H1 (cell line): ENCODE measurements around the gene CCDC71L. TPM values are rescaled to one million over a fixed set of nuclear protein-coding genes. Genes with fewer than 3 reads are reported as not detected.

ENCODE experiments used
- CTCF ChIA-PET: fragments of 300-600 bp; sonication (Branson Sonifier 250); formaldehyde crosslinking; loops from one replicate; lab custom pipeline; 2021; ENCODE audit not compliant: partially characterized antibody; lab: Charles Lee
- POLR2A ChIA-PET: fragments of 300-600 bp; sonication (Branson Sonifier 250); formaldehyde crosslinking; loops from one replicate; lab custom pipeline; 2021; ENCODE audit warnings: inconsistent platforms; ENCODE audit not compliant: partially characterized antibody; lab: Charles Lee
- DNase-seq, 2 experiments: peaks; one replicate each; pipeline versions ENCODE4 v3.0.0 to v3.0.0-alpha.2; 2010 to 2022; ENCODE audit warnings: low spot score in 2 of 2, low read depth in 1 of 2, mixed read lengths in 1 of 2
- FAIRE-seq: peaks from 2 replicates; lab custom pipeline; 2011; peaks lifted over from hg19 to GRCh38; lab: Jason Lieb, UNC
- H2AFZ ChIP-seq: 2 replicates; pipeline ENCODE4 v1.8.1; 2012; ENCODE audit warnings: low read length, inconsistent platforms
- H2AK5ac ChIP-seq: 2 replicates; pipeline ENCODE4 v1.6.1; 2013; ENCODE audit warnings: low read depth, low read length
- H2BK120ac ChIP-seq: replicated peaks from 2 replicates; pipeline ENCODE3; 2013; ENCODE audit warnings: low read depth, low read length, inconsistent platforms
- H2BK12ac ChIP-seq: 2 replicates; pipeline ENCODE4 v1.6.1; 2013; ENCODE audit warnings: low read depth, low read length
- H2BK15ac ChIP-seq: 2 replicates; pipeline ENCODE4 v1.6.1; 2013; ENCODE audit warnings: low read length
- H2BK20ac ChIP-seq: 2 replicates; pipeline ENCODE4 v1.6.1; 2013; ENCODE audit warnings: low read length
- H2BK5ac ChIP-seq: 2 replicates; pipeline ENCODE4 v1.6.1; 2013; ENCODE audit warnings: low read depth, low read length
- H3K14ac ChIP-seq: 2 replicates; pipeline ENCODE4 v1.6.1; 2013; ENCODE audit warnings: inconsistent platforms; ENCODE audit not compliant: insufficient read length
- H3K18ac ChIP-seq: 2 replicates; pipeline ENCODE4 v1.6.1; 2013; ENCODE audit warnings: low read length; ENCODE audit errors: extremely low read depth
- H3K23ac ChIP-seq: 2 replicates; pipeline ENCODE4 v1.6.1; 2013; ENCODE audit warnings: inconsistent platforms; ENCODE audit not compliant: insufficient read length
- H3K23me2 ChIP-seq: 2 replicates; pipeline ENCODE4 v1.6.1; 2013; ENCODE audit warnings: low read depth, low read length
- H3K27ac ChIP-seq: 2 replicates; pipeline ENCODE4 v1.6.1; 2011; ENCODE audit warnings: low read depth, low read length, inconsistent platforms
- H3K27me3 ChIP-seq, 4 experiments: replicated peaks in 1 of 4; 1 replicate in 1 of 4; 2 replicates in 3 of 4; pipeline versions ENCODE4 v1.6.1 to v1.8.1; 2011 to 2013; ENCODE audit warnings: low read length in 3 of 4, mild to moderate bottlenecking in 3 of 4, inconsistent platforms in 2 of 4, mixed read lengths in 2 of 4, moderate library complexity in 1 of 4; ENCODE audit not compliant: control insufficient read depth in 3 of 4, insufficient read depth in 3 of 4; ENCODE audit errors: extremely low read depth in 1 of 4
- H3K36me3 ChIP-seq, 4 experiments: 2 replicates each; pipeline versions ENCODE4 v1.6.1 to v1.8.1; 2011 to 2013; ENCODE audit warnings: mild to moderate bottlenecking in 4 of 4, low read length in 3 of 4, moderate library complexity in 2 of 4, control low read depth in 1 of 4, inconsistent platforms in 1 of 4; ENCODE audit not compliant: insufficient read depth in 4 of 4, control insufficient read depth in 2 of 4
- H3K4ac ChIP-seq: replicated peaks from 2 replicates; pipeline ENCODE3; 2013; ENCODE audit warnings: low read length, low read depth, mixed read lengths, inconsistent platforms; ENCODE audit not compliant: insufficient read length
- H3K4me1 ChIP-seq, 4 experiments: replicated peaks in 1 of 4; 1 replicate in 1 of 4; 2 replicates in 3 of 4; pipeline versions ENCODE4 v1.6.1 to v1.8.1; 2011 to 2013; ENCODE audit warnings: low read length in 3 of 4, inconsistent platforms in 2 of 4, mixed read lengths in 1 of 4; ENCODE audit not compliant: insufficient read depth in 4 of 4, control insufficient read depth in 3 of 4
- H3K4me2 ChIP-seq, 2 experiments: 2 replicates each; pipeline versions ENCODE4 v1.6.1 to v1.8.1; 2011 to 2013; ENCODE audit warnings: low read depth in 2 of 2, low read length in 2 of 2, control low read depth in 1 of 2, inconsistent platforms in 1 of 2, mild to moderate bottlenecking in 1 of 2; ENCODE audit not compliant: insufficient read depth in 1 of 2
- H3K4me3 ChIP-seq, 4 experiments: fragments of 200-600, 300-600 bp in 1 of 4; sonication (generic), shearing (Covaris generic), sonication (Bioruptor Twin) in 1 of 4; 2 replicates each; pipeline versions ENCODE4 v1.5.1 to v1.8.1; 2011 to 2016; ENCODE audit warnings: low read length in 4 of 4, low read depth in 3 of 4, control low read depth in 2 of 4, inconsistent platforms in 2 of 4, mild to moderate bottlenecking in 2 of 4, mixed read lengths in 1 of 4, moderate library complexity in 1 of 4; ENCODE audit not compliant: insufficient read depth in 2 of 4; ENCODE audit errors: extremely low read depth in 1 of 4
- H3K56ac ChIP-seq: replicated peaks from 2 replicates; pipeline ENCODE3; 2013; ENCODE audit warnings: low read depth, mild to moderate bottlenecking, mixed read lengths, low read length, inconsistent platforms; ENCODE audit not compliant: insufficient read length
- H3K79me1 ChIP-seq: 2 replicates; pipeline ENCODE4 v1.6.1; 2013; ENCODE audit warnings: low read depth, low read length, control low read depth
- H3K79me2 ChIP-seq, 2 experiments: 2 replicates each; pipeline versions ENCODE4 v1.6.1 to v1.8.1; 2012 to 2013; ENCODE audit warnings: low read length in 2 of 2, mild to moderate bottlenecking in 2 of 2, inconsistent platforms in 1 of 2; ENCODE audit not compliant: insufficient read depth in 2 of 2, control insufficient read depth in 1 of 2
- H3K9ac ChIP-seq, 4 experiments: replicated peaks in 1 of 4; 1 replicate in 1 of 4; 2 replicates in 3 of 4; pipeline versions ENCODE4 v1.6.1 to v1.8.1; 2011 to 2013; ENCODE audit warnings: low read depth in 3 of 4, low read length in 3 of 4, control low read depth in 2 of 4, mild to moderate bottlenecking in 2 of 4, moderate library complexity in 2 of 4, inconsistent platforms in 1 of 4; ENCODE audit errors: extremely low read depth in 1 of 4
- H3K9me3 ChIP-seq, 2 experiments: 2 replicates each; pipeline versions ENCODE4 v1.6.1 to v1.8.1; 2012 to 2013; ENCODE audit warnings: mild to moderate bottlenecking in 2 of 2, moderate library complexity in 2 of 2, control low read depth in 1 of 2, inconsistent platforms in 1 of 2, low read depth in 1 of 2, low read length in 1 of 2, mixed read lengths in 1 of 2; ENCODE audit not compliant: insufficient read depth in 2 of 2
- H4K20me1 ChIP-seq, 2 experiments: replicated peaks in 1 of 2; 2 replicates each; pipeline versions ENCODE3 to v1.8.1; 2011 to 2013; ENCODE audit warnings: inconsistent platforms in 2 of 2, low read length in 2 of 2, mild to moderate bottlenecking in 1 of 2; ENCODE audit not compliant: insufficient read depth in 2 of 2, control insufficient read depth in 1 of 2
- H4K5ac ChIP-seq: 2 replicates; pipeline ENCODE4 v1.6.1; 2013; ENCODE audit warnings: low read length, low read depth, mixed read lengths, inconsistent platforms; ENCODE audit not compliant: insufficient read length
- H4K8ac ChIP-seq: 2 replicates; pipeline ENCODE4 v1.8.0; 2013; ENCODE audit warnings: mild to moderate bottlenecking, moderate library complexity, low read length, inconsistent platforms; ENCODE audit not compliant: insufficient read depth; ENCODE audit errors: extremely low read depth
- H4K91ac ChIP-seq: replicated peaks from 2 replicates; pipeline ENCODE3; 2013; ENCODE audit warnings: low read length, mixed read lengths, inconsistent platforms; ENCODE audit not compliant: insufficient read length
- ASH2L ChIP-seq: fragments of 200-600, 300-600 bp; sonication (generic); IDR thresholded peaks from one replicate; pipeline ENCODE4 v1.7.1; 2017; ENCODE audit warnings: low read length
- CEBPB ChIP-seq: IDR thresholded peaks from 2 replicates; pipeline ENCODE4 v1.6.1; 2012; ENCODE audit warnings: low read depth, low read length
- CREB1 ChIP-seq: IDR thresholded peaks from 2 replicates; pipeline ENCODE4 v1.6.1; 2012; ENCODE audit warnings: inconsistent platforms
- PHF8 ChIP-seq: fragments of 200-600 bp; sonication (generic); conservative IDR thresholded peaks from 2 replicates; pipeline ENCODE4 v1.7.1; 2012; ENCODE audit warnings: low read depth, mild to moderate bottlenecking, inconsistent platforms, low read length, moderate library complexity
- RBBP5 ChIP-seq: IDR thresholded peaks from 2 replicates; pipeline ENCODE4 v1.7.1; 2012; ENCODE audit warnings: low read depth, mild to moderate bottlenecking, inconsistent platforms, low read length, moderate library complexity, borderline replicate concordance
- SUZ12 ChIP-seq: fragments of 200-600 bp; sonication (generic); IDR thresholded peaks from 2 replicates; pipeline ENCODE4 v1.6.1; 2012; ENCODE audit warnings: mild to moderate bottlenecking, inconsistent platforms, low read length, moderate library complexity, mixed read lengths
- WGBS, 2 experiments: shearing (Covaris generic) in 1 of 2; methylation state at CpG; one replicate each; pipeline versions ENCODE4 v1.1.6 to v1.1.7; 2013 to 2015; ENCODE audit warnings: low lambda C conversion rate in 2 of 2, mixed read lengths in 2 of 2, inconsistent platforms in 1 of 2, low coverage in 1 of 2, missing lambda C conversion rate in 1 of 2; ENCODE audit not compliant: insufficient replicate concordance in 2 of 2, insufficient coverage in 1 of 2, insufficient read length in 1 of 2; ENCODE audit errors: extremely low coverage in 1 of 2, missing lambda C conversion rate in 1 of 2; 5-methylcytosine and 5-hydroxymethylcytosine counted together
- long read RNA-seq, 2 experiments: library from RNA in 1 of 2; library from capped mRNA in 1 of 2; stranded (forward); transcript quantifications; one replicate each; pipeline ENCODE4 v2.0.0, GENCODE V29; 2021; ENCODE audit warnings: inconsistent platforms in 1 of 2
- polyA minus RNA-seq, 3 experiments: library from RNA; depleted of rRNA, polyadenylated mRNA; stranded (reverse); fragments of >200 nt; gene quantifications; 1 replicate in 2 of 3; 2 replicates in 1 of 3; pipeline ENCODE4 v1.2.3, GENCODE V29; 2011
- polyA plus RNA-seq, 7 experiments: library from polyadenylated mRNA; depleted of rRNA in 3 of 7; stranded (reverse) in 5 of 7; unstranded in 2 of 7; fragments of >200 nt in 5 of 7; fragments of 200-250 nt in 2 of 7; gene quantifications; 1 replicate in 5 of 7; 2 replicates in 1 of 7; 4 replicates in 1 of 7; pipeline versions ENCODE4 v1.2.1 to v1.2.3, GENCODE V29; 2011 to 2013; ENCODE audit warnings: missing spikeins in 2 of 7, mixed read lengths in 2 of 7
- total RNA-seq: library from RNA; stranded (reverse); fragmentation: NEBNext Ultra II Directional; extraction: Animal tissue kit (Norgen Biotek cat#: 25700); gene quantifications from 2 replicates; pipeline ENCODE4 v1.2.1, GENCODE V29; 2021
- TF ChIP-seq, protein P1 (sequence below): IDR thresholded peaks from 2 replicates; pipeline ENCODE4 v1.6.1; 2012; ENCODE audit warnings: inconsistent platforms

CCDC71L gene
- total RNA-seq (15.8 and 16.7 TPM in 2 replicates), polyA plus RNA-seq (2011; rRNA removed) (12.5 and 15.2 TPM in 2 replicates), polyA minus RNA-seq (2011; rRNA and poly(A)+ RNA removed) (1.5 and 2.8 TPM in 2 replicates)
- 11.0 TPM for polyA plus RNA-seq (2011; cell fraction: cytosol; rRNA removed)
- 8.6 TPM for polyA plus RNA-seq (2011; cell fraction: nucleus; rRNA removed)
- 10.1 to 13.5 TPM (median 11.7 TPM) in 4 replicates for polyA plus RNA-seq (2012, experiment 1 of 2)
- 14.4 TPM for polyA plus RNA-seq (2012, experiment 2 of 2)
- 8.1 TPM for polyA plus RNA-seq (2013, experiment 1 of 2)
- polyA plus RNA-seq (2013, experiment 2 of 2) = 8.7 TPM
- 7.0 TPM for polyA minus RNA-seq (2011; cell fraction: cytosol; rRNA and poly(A)+ RNA removed)
- polyA minus RNA-seq (2011; cell fraction: nucleus; rRNA and poly(A)+ RNA removed) = 10.2 TPM
- long read RNA-seq, experiment 1, full-length matches to known transcripts = 9 of 10 reads
- long read RNA-seq, experiment 1, partial matches to known transcripts = 0 of 10 reads
- long read RNA-seq, experiment 1, other reads (novel, unspliced or antisense) = 1 of 10 reads
- long read RNA-seq, experiment 2, full-length matches to known transcripts = 2 of 2 reads
- long read RNA-seq, experiment 2, partial matches to known transcripts = 0 of 2 reads
- long read RNA-seq, experiment 2, other reads (novel, unspliced or antisense) = 0 of 2 reads

DNA sequence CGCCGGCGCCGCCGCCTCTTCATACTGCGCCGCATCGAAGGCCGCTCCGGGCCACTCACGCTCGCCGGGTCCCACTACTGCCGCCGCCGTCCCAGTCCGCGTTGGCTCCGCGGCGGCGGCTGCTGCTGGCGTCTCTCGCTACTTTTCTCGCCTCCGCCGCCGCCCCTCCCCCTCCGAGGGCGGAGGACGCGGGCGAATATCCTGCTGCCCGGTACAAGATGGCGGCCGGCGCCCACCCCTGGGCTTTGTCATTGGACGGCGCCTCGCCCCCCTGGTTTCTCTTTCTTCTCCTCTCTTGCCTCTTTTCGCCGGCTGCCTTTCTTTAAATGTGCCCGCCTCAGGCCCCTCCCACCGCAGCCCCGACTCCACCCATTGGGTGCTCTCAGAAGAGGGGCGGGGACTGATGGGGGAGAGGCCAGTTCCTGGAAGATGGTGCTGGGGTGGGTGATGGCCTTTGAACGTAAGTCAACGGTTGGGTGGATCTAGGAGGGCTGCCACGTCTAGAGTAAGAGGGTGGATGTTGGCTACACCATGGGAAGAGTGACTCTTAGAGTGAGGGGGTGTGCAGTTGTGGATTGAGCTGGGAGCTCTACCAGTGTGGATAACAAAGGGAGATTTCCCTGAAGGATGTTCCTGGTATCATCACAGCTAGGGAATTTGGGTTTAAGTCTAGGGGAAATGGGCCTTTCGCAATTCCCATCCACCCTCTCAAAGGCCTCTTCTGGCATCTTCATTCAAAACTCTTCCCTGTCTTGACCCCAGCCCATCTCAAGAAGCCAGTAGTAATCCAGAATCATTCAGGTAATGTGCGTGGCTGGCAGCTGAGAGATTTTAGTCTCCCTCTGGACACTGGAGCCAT, at the start of gene CCDC71L:
CCDC71L (minus strand) TSS at position 297 of the 859 bp plus-strand sequence; CDS start at position 35, 262 bp downstream.
- peaks cover 6% of the 10 kb centered on the region; the same call in 1 of the 2 replicates for H3K23me2 ChIP-seq
- H2BK12ac ChIP-seq = 0 out of 2 replicates have a peak within 1 kb of the TSS, but pooled peaks have one; percentile 0
- peak; percentile 24 for FAIRE-seq
- H3K79me2 ChIP-seq = no peaks in the 10 kb centered on the region
- H2AK5ac ChIP-seq = no peak within 1 kb of the TSS
- H2BK20ac ChIP-seq = no peak within 1 kb of the TSS
- H2BK5ac ChIP-seq = peak within 1 kb of the TSS; percentile 37; the same call in 1 of the 2 replicates
- H3K4me2 ChIP-seq = peak within 1 kb of the TSS; percentile 79 to 92
- 0 out of 2 replicates have a peak within 1 kb of the TSS, but pooled peaks have one; percentile 7 for H2BK15ac ChIP-seq
- no peak within 1 kb of the TSS for H2BK120ac ChIP-seq
- peak; percentile 81 to 95 for DNase-seq
- peak within 1 kb of the TSS; percentile 81 for H4K5ac ChIP-seq
- peak within 1 kb of the TSS; percentile 79 for H4K91ac ChIP-seq
- peak within 1 kb of the TSS; percentile 95 for H3K56ac ChIP-seq
- H3K23ac ChIP-seq = no peak within 1 kb of the TSS
- H3K9ac ChIP-seq = peak within 1 kb of the TSS; percentile 63 to 87 (median 78)
- no peaks in the 10 kb centered on the region for H3K36me3 ChIP-seq
- peak within 1 kb of the TSS; percentile 97 for H3K4ac ChIP-seq
- no peaks in the 10 kb centered on the region for H3K4me1 ChIP-seq
- no peaks in the 10 kb centered on the region for H3K9me3 ChIP-seq
- peak within 1 kb of the TSS; percentile 99 for H2AFZ ChIP-seq
- H3K4me3 ChIP-seq = peak within 1 kb of the TSS; percentile 67 to 92 (median 80)
- H4K8ac ChIP-seq = peak within 1 kb of the TSS; percentile 95
- H3K27ac ChIP-seq = peak within 1 kb of the TSS; percentile 87
- no peaks in the 10 kb centered on the region for H3K79me1 ChIP-seq
- H4K20me1 ChIP-seq = no peaks in the 10 kb centered on the region
- peak within 1 kb of the TSS; percentile 84 for H3K18ac ChIP-seq
- ChIA-PET CTCF (interaction anchor here (0.6 to 4.1 kb wide), 15 partner anchors 25 to 484 kb away, joined by 3 to 27 read pairs (median 4); no protein-coding TSS in a partner anchor), POLR2A (interaction anchor here (0.9 to 1.5 kb wide), 2 partner anchors 76 to 119 kb away, joined by 3 to 4 read pairs; no protein-coding TSS in a partner anchor)
- H3K14ac ChIP-seq = no peak within 1 kb of the TSS
- H3K27me3 ChIP-seq = no peaks in the 10 kb centered on the region
- 13% methylated on average over 19 of the region's 51 CpGs; no CpG with 5 or more reads in 1 of the 2 experiments for WGBS, 2 experiments
- TF ChIP-seq RBBP5 = peak; percentile 79; the same call in 1 of the 2 replicates
- TF ChIP-seq SUZ12 = no peak
- TF ChIP-seq PHF8 = peak; percentile 69
- TF ChIP-seq CEBPB = no peak; the same call in 1 of the 2 replicates
- TF ChIP-seq, protein P1, sequence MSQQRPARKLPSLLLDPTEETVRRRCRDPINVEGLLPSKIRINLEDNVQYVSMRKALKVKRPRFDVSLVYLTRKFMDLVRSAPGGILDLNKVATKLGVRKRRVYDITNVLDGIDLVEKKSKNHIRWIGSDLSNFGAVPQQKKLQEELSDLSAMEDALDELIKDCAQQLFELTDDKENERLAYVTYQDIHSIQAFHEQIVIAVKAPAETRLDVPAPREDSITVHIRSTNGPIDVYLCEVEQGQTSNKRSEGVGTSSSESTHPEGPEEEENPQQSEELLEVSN = peak; percentile 22; the same call in 1 of the 2 replicates
- TF ChIP-seq CREB1 = peak; percentile 64
- peak; percentile 79 for TF ChIP-seq ASH2L
